Keratinocyte (primary cell): ENCODE results near the gene RELL1.

Source experiments
- EZH2 ChIP-seq: IDR thresholded peaks from one replicate; pipeline ENCODE4 v1.6.1; 2012; ENCODE audit warnings: inconsistent platforms, mild to moderate bottlenecking, low read length, moderate library complexity
- TF ChIP-seq, protein P1 (sequence below), 3 experiments: IDR thresholded peaks in 1 of 3; conservative IDR thresholded peaks in 1 of 3; optimal IDR thresholded peaks in 1 of 3; 2 replicates in 2 of 3; 3 replicates in 1 of 3; pipeline versions ENCODE3 to v1.5.1; 2011; ENCODE audit warnings: low read length in 3 of 3, mild to moderate bottlenecking in 3 of 3, moderate library complexity in 2 of 3, control low read depth in 1 of 3, inconsistent platforms in 1 of 3; ENCODE audit not compliant: insufficient read depth in 2 of 3; ENCODE audit errors: extremely low read depth in 1 of 3

DNA sequence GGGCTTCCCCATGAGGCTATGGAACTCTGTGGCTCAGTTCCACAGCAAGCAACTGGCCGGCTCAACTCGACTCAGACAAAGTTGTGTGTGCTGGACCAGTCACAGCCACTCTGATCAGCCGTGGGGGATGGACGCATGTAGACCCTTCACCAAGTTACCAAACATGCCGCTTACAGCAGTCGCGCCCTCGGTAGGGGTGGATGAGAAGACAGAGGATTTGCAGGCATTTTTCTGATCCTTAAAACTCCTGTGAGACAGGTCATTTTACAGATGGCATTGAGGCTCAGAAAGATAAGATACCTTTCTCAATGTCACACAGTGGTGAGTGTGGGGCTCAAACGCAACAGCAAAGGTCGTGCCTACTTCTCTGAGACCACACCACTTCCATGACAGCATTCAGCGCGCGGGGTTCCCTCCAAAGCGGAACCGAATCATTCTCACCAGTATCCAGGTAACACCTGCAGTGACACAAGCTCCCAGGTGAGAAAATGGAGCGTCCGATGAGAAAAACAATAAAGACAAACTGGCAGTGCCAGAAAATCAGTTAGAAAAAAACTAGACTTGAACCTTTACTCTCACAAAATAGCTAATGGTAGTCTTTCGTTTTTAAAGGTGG is 83.6 kb downstream of the RELL1 start:
- no peak for TF ChIP-seq EZH2
- TF ChIP-seq, protein P1, sequence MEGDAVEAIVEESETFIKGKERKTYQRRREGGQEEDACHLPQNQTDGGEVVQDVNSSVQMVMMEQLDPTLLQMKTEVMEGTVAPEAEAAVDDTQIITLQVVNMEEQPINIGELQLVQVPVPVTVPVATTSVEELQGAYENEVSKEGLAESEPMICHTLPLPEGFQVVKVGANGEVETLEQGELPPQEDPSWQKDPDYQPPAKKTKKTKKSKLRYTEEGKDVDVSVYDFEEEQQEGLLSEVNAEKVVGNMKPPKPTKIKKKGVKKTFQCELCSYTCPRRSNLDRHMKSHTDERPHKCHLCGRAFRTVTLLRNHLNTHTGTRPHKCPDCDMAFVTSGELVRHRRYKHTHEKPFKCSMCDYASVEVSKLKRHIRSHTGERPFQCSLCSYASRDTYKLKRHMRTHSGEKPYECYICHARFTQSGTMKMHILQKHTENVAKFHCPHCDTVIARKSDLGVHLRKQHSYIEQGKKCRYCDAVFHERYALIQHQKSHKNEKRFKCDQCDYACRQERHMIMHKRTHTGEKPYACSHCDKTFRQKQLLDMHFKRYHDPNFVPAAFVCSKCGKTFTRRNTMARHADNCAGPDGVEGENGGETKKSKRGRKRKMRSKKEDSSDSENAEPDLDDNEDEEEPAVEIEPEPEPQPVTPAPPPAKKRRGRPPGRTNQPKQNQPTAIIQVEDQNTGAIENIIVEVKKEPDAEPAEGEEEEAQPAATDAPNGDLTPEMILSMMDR (optimal IDR thresholded peaks at IDR 0.05 in 1 of 3, IDR thresholded peaks at IDR 0.05 in 1 of 3, conservative IDR thresholded peaks at IDR 0.05 in 1 of 3; ENCODE audit: extremely low read depth in 1 of 3, insufficient read depth in 2 of 3, low read length in 3 of 3): no peak
